DOHH2 (cell line): ENCODE results near the gene DMBT1.

Source experiments
- H3F3A ChIP-seq: fragments of 200-600 bp; sonication (generic), shearing (Covaris generic); 2 replicates; pipeline ENCODE4 v1.6.0; 2016; ENCODE audit warnings: antibody characterized with exemption, mild to moderate bottlenecking; ENCODE audit not compliant: control insufficient read depth, insufficient read depth
- H3K27ac ChIP-seq: fragments of 200-600 bp; sonication (generic); 2 replicates; pipeline ENCODE4 v1.5.1; 2014; ENCODE audit warnings: low read depth, mild to moderate bottlenecking, low read length, moderate library complexity
- H3K27me3 ChIP-seq: fragments of 200-600 bp; sonication (generic); 2 replicates; pipeline ENCODE4 v1.6.1; 2014; ENCODE audit warnings: mild to moderate bottlenecking, low read length, mixed read lengths; ENCODE audit not compliant: control insufficient read depth
- H3K36me3 ChIP-seq: fragments of 200-600 bp; sonication (generic); 2 replicates; pipeline ENCODE4 v1.6.1; 2014; ENCODE audit warnings: mild to moderate bottlenecking, low read length, moderate library complexity, mixed read lengths; ENCODE audit not compliant: control insufficient read depth
- H3K4me1 ChIP-seq: fragments of 200-600 bp; sonication (generic); 2 replicates; pipeline ENCODE4 v1.6.1; 2014; ENCODE audit warnings: mild to moderate bottlenecking, low read length, mixed read lengths; ENCODE audit not compliant: control insufficient read depth
- H3K4me2 ChIP-seq: fragments of 200-600 bp; sonication (generic); 2 replicates; pipeline ENCODE4 v1.6.0; 2014; ENCODE audit warnings: mild to moderate bottlenecking, low read length, moderate library complexity
- H3K4me3 ChIP-seq: fragments of 200-600 bp; sonication (generic); 2 replicates; pipeline ENCODE4 v1.5.1; 2014; ENCODE audit warnings: mild to moderate bottlenecking, low read length, mixed read lengths
- H3K79me2 ChIP-seq: fragments of 200-600 bp; sonication (generic); 2 replicates; pipeline ENCODE4 v1.6.1; 2014; ENCODE audit warnings: mild to moderate bottlenecking, low read length, mixed read lengths; ENCODE audit not compliant: control insufficient read depth
- H3K9me2 ChIP-seq: fragments of 200-600 bp; sonication (generic); replicated peaks from 2 replicates; pipeline ENCODE4 v1.6.1; 2014; ENCODE audit warnings: mild to moderate bottlenecking, low read length, mixed read lengths; ENCODE audit not compliant: control insufficient read depth
- H3K9me3 ChIP-seq: fragments of 200-600 bp; sonication (generic); 2 replicates; pipeline ENCODE4 v1.6.1; 2014; ENCODE audit warnings: antibody characterized with exemption, low read length, mixed read lengths; ENCODE audit not compliant: control insufficient read depth, insufficient read depth
- H4K20me1 ChIP-seq: fragments of 200-600 bp; sonication (generic); 2 replicates; pipeline ENCODE4 v1.6.0; 2014; ENCODE audit warnings: low read depth, mild to moderate bottlenecking, antibody characterized with exemption, low read length, moderate library complexity; ENCODE audit not compliant: control insufficient read depth, insufficient read depth
- CTCF ChIP-seq: fragments of 200-600 bp; sonication (generic); IDR thresholded peaks from one replicate; pipeline ENCODE4 v1.5.1; 2014; ENCODE audit warnings: antibody characterized with exemption, mild to moderate bottlenecking, low read depth, low read length; ENCODE audit not compliant: poor library complexity, severe bottlenecking
- EZH2phosphoT487 ChIP-seq: fragments of 200-600 bp; sonication (generic); IDR thresholded peaks from 2 replicates; pipeline ENCODE4 v1.6.1; 2017; ENCODE audit warnings: borderline replicate concordance, mild to moderate bottlenecking, antibody characterized with exemption, low read length, moderate library complexity, mixed read lengths

DMBT1 gene

GRCh38 chr10:122650331-122650730 is 89.8 kb downstream of the DMBT1 start:
- no peaks in the 10 kb centered on the region for H3K79me2 ChIP-seq
- H3K4me2 ChIP-seq: no peak overlapping the region
- H3K36me3 ChIP-seq: no peaks in the 10 kb centered on the region
- no peaks in the 10 kb centered on the region for H4K20me1 ChIP-seq
- H3K4me1 ChIP-seq: no peaks in the 10 kb centered on the region
- H3F3A ChIP-seq: no peaks in the 10 kb centered on the region
- H3K9me2 ChIP-seq: no peaks in the 10 kb centered on the region
- H3K27me3 ChIP-seq: no peaks in the 10 kb centered on the region; the same call in 1 of the 2 replicates
- no peak overlapping the region for H3K27ac ChIP-seq
- H3K9me3 ChIP-seq: no peaks in the 10 kb centered on the region
- H3K4me3 ChIP-seq: no peak overlapping the region
- TF ChIP-seq EZH2phosphoT487 (no peak), CTCF (no peak)

DNA sequence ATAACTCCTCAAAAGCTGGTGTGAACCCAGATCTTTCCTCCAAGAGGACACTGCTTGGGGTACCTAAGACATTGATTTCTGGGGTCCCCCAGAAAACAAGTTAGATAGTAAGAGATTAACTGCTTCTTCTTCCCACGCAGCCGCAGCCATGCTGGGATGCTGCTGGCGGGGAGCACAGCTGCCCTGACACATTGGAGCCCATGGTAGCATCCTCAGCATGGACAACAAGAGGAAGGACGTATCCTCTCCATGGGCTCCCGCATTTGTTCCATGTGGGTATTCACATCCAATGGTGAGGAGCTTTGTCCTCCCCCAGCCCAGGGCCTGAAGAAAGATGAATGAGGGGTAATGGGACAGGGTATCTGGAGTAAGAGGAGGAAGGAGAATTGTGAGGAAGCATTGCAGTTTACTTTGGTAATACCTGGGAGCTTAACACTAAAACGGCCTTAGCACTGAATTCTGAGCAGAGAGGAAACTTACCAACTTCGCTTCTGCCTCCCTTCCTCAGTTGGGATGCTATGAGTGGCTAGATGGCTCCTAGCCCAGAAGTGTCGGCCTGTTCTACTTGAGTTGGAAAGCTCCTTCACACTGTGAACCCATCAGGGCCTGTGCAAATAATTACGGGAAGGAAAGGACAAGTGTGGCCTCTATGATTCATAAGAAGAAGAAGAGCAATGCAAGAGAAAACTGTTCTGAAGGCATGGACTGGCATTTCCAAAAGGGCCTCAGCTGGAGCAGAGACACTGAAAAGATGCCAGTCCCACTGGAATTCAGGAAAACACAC is 95.2 kb downstream of the DMBT1 start:
- no peaks in the 10 kb centered on the region for H3K9me2 ChIP-seq
- H3K27me3 ChIP-seq: no peaks in the 10 kb centered on the region; the same call in 1 of the 2 replicates
- H3K27ac ChIP-seq: no peak overlapping the region
- no peaks in the 10 kb centered on the region for H3K36me3 ChIP-seq
- H3K4me1 ChIP-seq: no peaks in the 10 kb centered on the region
- no peaks in the 10 kb centered on the region for H4K20me1 ChIP-seq
- H3K4me2 ChIP-seq: no peak overlapping the region
- no peaks in the 10 kb centered on the region for H3F3A ChIP-seq
- H3K4me3 ChIP-seq: no peak overlapping the region
- no peaks in the 10 kb centered on the region for H3K79me2 ChIP-seq
- no peaks in the 10 kb centered on the region for H3K9me3 ChIP-seq
- no peak for TF ChIP-seq CTCF
- no peak for TF ChIP-seq EZH2phosphoT487

- no peaks in the 10 kb centered on the region for H3K36me3 ChIP-seq
Observed at GRCh38 chr10:122656308-122656705, 95.8 kb downstream of the DMBT1 start.

More at GRCh38 chr10:122656308-122656705, 95.8 kb downstream of the DMBT1 start:
- no peak overlapping the region for H3K4me2 ChIP-seq
- no peaks in the 10 kb centered on the region for H3K9me2 ChIP-seq
- no peaks in the 10 kb centered on the region for H3K4me1 ChIP-seq
- TF ChIP-seq EZH2phosphoT487 (no peak), CTCF (no peak)
- H3K9me3 ChIP-seq: no peaks in the 10 kb centered on the region
- H3K4me3 ChIP-seq: no peak overlapping the region
- H3K27me3 ChIP-seq: no peaks in the 10 kb centered on the region; the same call in 1 of the 2 replicates
- H3F3A ChIP-seq: no peaks in the 10 kb centered on the region
- H3K27ac ChIP-seq: no peak overlapping the region
- no peaks in the 10 kb centered on the region for H4K20me1 ChIP-seq
- no peaks in the 10 kb centered on the region for H3K79me2 ChIP-seq
